GM12878 (cell line): ENCODE data around the gene FLACC1. TPM values are rescaled to one million over a fixed set of nuclear protein-coding genes. Genes with fewer than 3 reads are reported as not detected.

ENCODE experiments used
- ATAC-seq: fragments of 200-7000 bp; cut with Tn5 transposase; 3 replicates; pipeline ENCODE4 v1.9.1; 2020; ENCODE audit warnings: mild to moderate bottlenecking, moderate library complexity
- BruUV-seq: library from RNA; stranded (reverse); fragments of 400-500 nt; replicated peaks from 2 replicates; lab custom pipeline; 2021; lab: Mats Ljungman, UMichigan
- CTCF ChIA-PET: fragments of 300-600 bp; sonication (Branson Sonifier 250); formaldehyde crosslinking; extraction: SDS; loops from one replicate; lab custom pipeline; 2021; ENCODE audit warnings: inconsistent platforms; lab: Yijun Ruan, JAX
- POLR2A ChIA-PET: fragments of 350-600 bp; formaldehyde crosslinking; extraction: SDS; loops from one replicate; lab custom pipeline; 2021; ENCODE audit warnings: inconsistent platforms; lab: Charles Lee
- RAD21 ChIA-PET: fragments of 300-600 bp; sonication (Branson Sonifier 250); formaldehyde crosslinking; loops from one replicate; lab custom pipeline; 2023; ENCODE audit warnings: antibody characterized with exemption; ENCODE audit not compliant: unreplicated experiment; lab: Charles Lee
- SMC1A ChIA-PET: fragments of 300-600 bp; sonication (Branson Sonifier 250); formaldehyde crosslinking; loops from one replicate; lab custom pipeline; 2023; ENCODE audit not compliant: unreplicated experiment, uncharacterized antibody; lab: Charles Lee
- DNase-seq: peaks from one replicate; pipeline ENCODE4 v3.0.0-alpha.2; 2011; ENCODE audit warnings: low read depth, low spot score
- FAIRE-seq: peaks from 3 replicates; lab custom pipeline; 2011; peaks lifted over from hg19 to GRCh38; lab: Jason Lieb, UNC
- H2AFZ ChIP-seq: 2 replicates; pipeline ENCODE4 v1.6.0; 2011; ENCODE audit warnings: low read depth, low read length, control low read depth; ENCODE audit not compliant: control insufficient read depth
- H3K27ac ChIP-seq: 2 replicates; pipeline ENCODE4 v1.5.1; 2011; ENCODE audit warnings: control low read depth; ENCODE audit not compliant: control insufficient read depth, insufficient read depth
- H3K27me3 ChIP-seq, 2 experiments: replicated peaks in 1 of 2; 2 replicates each; pipeline versions ENCODE4 v1.6.0 to v1.6.1; 2011; ENCODE audit warnings: low read length in 1 of 2; ENCODE audit not compliant: control insufficient read depth in 2 of 2, insufficient read depth in 2 of 2
- H3K36me3 ChIP-seq, 2 experiments: 2 replicates each; pipeline ENCODE4 v1.5.1; 2011; ENCODE audit warnings: low read length in 1 of 2; ENCODE audit not compliant: control insufficient read depth in 2 of 2, insufficient read depth in 2 of 2
- H3K4me1 ChIP-seq: 2 replicates; pipeline ENCODE4 v1.6.1; 2011; ENCODE audit warnings: mild to moderate bottlenecking, low read length, moderate library complexity, mixed read lengths; ENCODE audit not compliant: control insufficient read depth, insufficient read depth
- H3K4me2 ChIP-seq: 2 replicates; pipeline ENCODE4 v1.6.0; 2011; ENCODE audit warnings: control low read depth; ENCODE audit not compliant: control insufficient read depth, insufficient read depth
- H3K4me3 ChIP-seq: fragments of 200-600 bp; sonication (generic); 2 replicates; pipeline ENCODE4 v1.5.1; 2016
- H3K79me2 ChIP-seq: 2 replicates; pipeline ENCODE4 v1.6.0; 2011; ENCODE audit warnings: low read length; ENCODE audit not compliant: control insufficient read depth, insufficient read depth
- H3K9ac ChIP-seq: 2 replicates; pipeline ENCODE4 v1.8.0; 2011; ENCODE audit warnings: low read length, control low read depth, mixed read lengths; ENCODE audit not compliant: control insufficient read depth, insufficient read depth
- H3K9me3 ChIP-seq: replicated peaks from 3 replicates; pipeline ENCODE4 v1.5.1; 2011; ENCODE audit warnings: mild to moderate bottlenecking, low read length; ENCODE audit not compliant: control insufficient read depth, insufficient read depth
- H4K20me1 ChIP-seq: 2 replicates; pipeline ENCODE4 v1.6.0; 2011; ENCODE audit not compliant: control insufficient read depth, insufficient read depth
- BCLAF1 ChIP-seq: fragments of 450-650 bp; IDR thresholded peaks from 2 replicates; pipeline ENCODE4 v1.6.1; 2017; ENCODE audit warnings: antibody characterized with exemption, mild to moderate bottlenecking, moderate library complexity
- CBX3 ChIP-seq: fragments of 200-600 bp; sonication (generic); IDR thresholded peaks from 2 replicates; pipeline ENCODE4 v1.6.1; 2016; ENCODE audit warnings: low read depth, borderline replicate concordance
- FOS ChIP-seq: IDR thresholded peaks from 3 replicates; pipeline ENCODE4 v1.6.1; 2011; ENCODE audit warnings: borderline replicate concordance; ENCODE audit not compliant: insufficient read length; ENCODE audit errors: extremely low read depth
- TCF3 ChIP-seq: IDR thresholded peaks from 2 replicates; pipeline ENCODE4 v1.6.1; 2012; ENCODE audit warnings: low read depth, mild to moderate bottlenecking, low read length, borderline replicate concordance; ENCODE audit not compliant: insufficient read depth
- WRNIP1 ChIP-seq: IDR thresholded peaks from 2 replicates; pipeline ENCODE4 v1.6.1; 2011; ENCODE audit warnings: low read depth, low read length, improper control_type of control experiment, borderline replicate concordance
- ZNF384 ChIP-seq: IDR thresholded peaks from 2 replicates; pipeline ENCODE4 v1.6.1; 2012; ENCODE audit warnings: low read depth, mild to moderate bottlenecking, low read length, improper control_type of control experiment, borderline replicate concordance
- WGBS: methylation state at CpG from one replicate; pipeline ENCODE4 v1.1.6; 2016; ENCODE audit warnings: low lambda C conversion rate; ENCODE audit not compliant: insufficient replicate concordance, insufficient coverage; ENCODE audit errors: missing lambda C conversion rate; 5-methylcytosine and 5-hydroxymethylcytosine counted together
- in situ Hi-C: fragments of 300-500 bp; cut with MboI; formaldehyde crosslinking; loops from 9 replicates; pipeline ENCODE4 v1.14.3; 2018; ENCODE audit warnings: mixed read lengths
- intact Hi-C: fragments of 100-400 bp; cut with micrococcal nuclease; formaldehyde crosslinking; loops from one replicate; pipeline ENCODE4 v1.14.2; 2022; ENCODE audit not compliant: unreplicated experiment
- polyA plus RNA-seq, 11 experiments: library from polyadenylated mRNA; depleted of rRNA in 4 of 11; unstranded in 6 of 11; stranded (reverse) in 5 of 11; fragments of >200 nt; fragmentation: Nextera tagmentation in 4 of 11; fragmentation: Illumina TruSeq in 1 of 11; extraction: Ambion mirVana in 4 of 11; extraction: Trizol in 1 of 11; gene quantifications; 1 replicate in 1 of 11; 2 replicates in 10 of 11; pipeline versions ENCODE4 v1.2.1 to v1.2.3, GENCODE V29; 2011 to 2016; ENCODE audit warnings: inconsistent platforms in 2 of 11, missing spikeins in 2 of 11, low read depth in 1 of 11
- total RNA-seq, 4 experiments: library from RNA; depleted of rRNA in 3 of 4; stranded (reverse); fragments of >200 nt in 3 of 4; fragmentation: Illumina TruSeq in 1 of 4; extraction: Trizol in 1 of 4; gene quantifications; 2 replicates each; pipeline versions ENCODE4 v1.2.1 to v1.2.3, GENCODE V29; 2013 to 2021
- TF ChIP-seq, protein P1 (sequence below): fragments of 450-650 bp; IDR thresholded peaks from 2 replicates; pipeline ENCODE4 v1.6.1; 2016; ENCODE audit warnings: mild to moderate bottlenecking

The FLACC1 gene
- total and polyA plus RNA-seq, 10 of the 15 experiments (the other 5 are each of a cell fraction or from before 2014, with no cell fraction given) = 0.08 to 0.54 (median 0.30) TPM; not detected in 2

- intact Hi-C loops (no loop called here), in situ Hi-C loops (no loop called here)
- H2AFZ ChIP-seq = no peak overlapping the region
- H3K27ac ChIP-seq = no peak overlapping the region
- no peak overlapping the region for H3K4me2 ChIP-seq
- no peak for FAIRE-seq
- BruUV-seq = no TSS peak
- no peaks in the 10 kb centered on the region for H4K20me1 ChIP-seq
- POLR2A ChIA-PET = interaction anchor here (0.6 kb wide), 1 partner anchor 43 kb away, joined by 3 read pairs; no protein-coding TSS in a partner anchor
- H3K9ac ChIP-seq = no peak overlapping the region
- no peaks in the 10 kb centered on the region; the same call in 2 of the 3 replicates for H3K9me3 ChIP-seq
- no peak overlapping the region for H3K4me3 ChIP-seq
- no peaks in the 10 kb centered on the region for H3K79me2 ChIP-seq
- no peaks in the 10 kb centered on the region for H3K4me1 ChIP-seq
- no peak for ATAC-seq
- H3K36me3 ChIP-seq = peaks cover 0 to 5% of the 10 kb centered on the region in 2 experiments; a peak in 3 of 4 replicates
- DNase-seq = no peak
- TF ChIP-seq, protein P1, sequence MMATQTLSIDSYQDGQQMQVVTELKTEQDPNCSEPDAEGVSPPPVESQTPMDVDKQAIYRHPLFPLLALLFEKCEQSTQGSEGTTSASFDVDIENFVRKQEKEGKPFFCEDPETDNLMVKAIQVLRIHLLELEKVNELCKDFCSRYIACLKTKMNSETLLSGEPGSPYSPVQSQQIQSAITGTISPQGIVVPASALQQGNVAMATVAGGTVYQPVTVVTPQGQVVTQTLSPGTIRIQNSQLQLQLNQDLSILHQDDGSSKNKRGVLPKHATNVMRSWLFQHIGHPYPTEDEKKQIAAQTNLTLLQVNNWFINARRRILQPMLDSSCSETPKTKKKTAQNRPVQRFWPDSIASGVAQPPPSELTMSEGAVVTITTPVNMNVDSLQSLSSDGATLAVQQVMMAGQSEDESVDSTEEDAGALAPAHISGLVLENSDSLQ = no peak
- TF ChIP-seq WRNIP1 (no peak), CBX3 (no peak), TCF3 (no peak), BCLAF1 (no peak), FOS (no peak), ZNF384 (no peak)
- RAD21 ChIA-PET = no interaction called here
- SMC1A ChIA-PET = interaction anchor here (1.8 to 2.2 kb wide), 2 partner anchors 14 to 49 kb away, joined by 5 to 6 read pairs; no protein-coding TSS in a partner anchor
- H3K27me3 ChIP-seq = no peaks in the 10 kb centered on the region
- WGBS = 100% methylated on average over 1 of the region's 1 CpG
- CTCF ChIA-PET = interaction anchor here (1.3 kb wide), 1 partner anchor 21 kb away, joined by 3 read pairs; no protein-coding TSS in a partner anchor
Observed at GRCh38 chr2:201285499-201285898, 71.6 kb downstream of the FLACC1 start.
